GM12892 (cell line): Measurements from ENCODE around the gene STIM2.

Experiments used
- POLR2A ChIP-seq: IDR thresholded peaks from 2 replicates; pipeline ENCODE4 v1.6.1; 2011; ENCODE audit warnings: low read depth, low read length, control low read depth
- POLR2AphosphoS5 ChIP-seq: IDR thresholded peaks from 2 replicates; pipeline ENCODE4 v1.6.1; 2011; ENCODE audit warnings: low read depth, low read length, control low read depth
- TAF1 ChIP-seq: IDR thresholded peaks from 2 replicates; pipeline ENCODE4 v1.6.1; 2011; ENCODE audit warnings: low read depth, mild to moderate bottlenecking, control low read depth, low read length, borderline replicate concordance

- TF ChIP-seq POLR2A: no peak
- TF ChIP-seq POLR2AphosphoS5: no peak
- no peak for TF ChIP-seq TAF1
These were observed 162.7 kb downstream of the STIM2 start for GRCh38 chr4:27023366-27023765.
